Measurements from ENCODE around the gene PPP6R2. TPM values are rescaled to one million over a fixed set of nuclear protein-coding genes. Genes with fewer than 3 reads are reported as not detected.

PPP6R2 gene
- polyA plus RNA-seq, 1 donor from 2014 or later, result 85.4 TPM

GRCh38 chr22:50486561-50487289, 143.6 kb downstream of the PPP6R2 start, which contains the start of gene MIOX:
Gene MIOX (plus strand): TSS chr22:50486859. CDS start chr22:50486898, 39 bp downstream.
- no peaks in the 10 kb centered on the region for H3K9me2 ChIP-seq (ENCODE audit: insufficient read depth, low read length)
- no peak within 1 kb of the TSS for H3K27ac ChIP-seq (ENCODE audit: low read length)
- H3K9me3 ChIP-seq (ENCODE audit: low read length), result no peaks in the 10 kb centered on the region
- H3K4me2 ChIP-seq (ENCODE audit: low read length), result no peak within 1 kb of the TSS
- H3K79me2 ChIP-seq (replicated peaks; ENCODE audit: insufficient read depth, low read length), result no peaks in the 10 kb centered on the region
- H3K36me3 ChIP-seq (ENCODE audit: insufficient read depth, low read length), result no peaks in the 10 kb centered on the region
- no peaks in the 10 kb centered on the region for H4K20me1 ChIP-seq (ENCODE audit: insufficient read depth)
- no peak within 1 kb of the TSS for H3K4me3 ChIP-seq (ENCODE audit: low read length)
- no peak within 1 kb of the TSS for H2AFZ ChIP-seq (ENCODE audit: low read depth, low read length)
- TF ChIP-seq POLR2AphosphoS5 (IDR thresholded peaks at IDR 0.05) (no peak), EZH2 (IDR thresholded peaks at IDR 0.05; ENCODE audit: borderline replicate concordance, insufficient read depth, low read length, poor library complexity, severe bottlenecking) (no peak), RAD21 (conservative IDR thresholded peaks at IDR 0.05) (no peak), EP300 (conservative IDR thresholded peaks at IDR 0.05; ENCODE audit: poor library complexity, severe bottlenecking) (no peak), TAF1 (IDR thresholded peaks at IDR 0.05; ENCODE audit: low read depth) (no peak), SMC3 (conservative IDR thresholded peaks at IDR 0.05; ENCODE audit: poor library complexity) (no peak), MXI1 (conservative IDR thresholded peaks at IDR 0.05; ENCODE audit: poor library complexity, severe bottlenecking) (no peak)
- TF ChIP-seq, protein P1, sequence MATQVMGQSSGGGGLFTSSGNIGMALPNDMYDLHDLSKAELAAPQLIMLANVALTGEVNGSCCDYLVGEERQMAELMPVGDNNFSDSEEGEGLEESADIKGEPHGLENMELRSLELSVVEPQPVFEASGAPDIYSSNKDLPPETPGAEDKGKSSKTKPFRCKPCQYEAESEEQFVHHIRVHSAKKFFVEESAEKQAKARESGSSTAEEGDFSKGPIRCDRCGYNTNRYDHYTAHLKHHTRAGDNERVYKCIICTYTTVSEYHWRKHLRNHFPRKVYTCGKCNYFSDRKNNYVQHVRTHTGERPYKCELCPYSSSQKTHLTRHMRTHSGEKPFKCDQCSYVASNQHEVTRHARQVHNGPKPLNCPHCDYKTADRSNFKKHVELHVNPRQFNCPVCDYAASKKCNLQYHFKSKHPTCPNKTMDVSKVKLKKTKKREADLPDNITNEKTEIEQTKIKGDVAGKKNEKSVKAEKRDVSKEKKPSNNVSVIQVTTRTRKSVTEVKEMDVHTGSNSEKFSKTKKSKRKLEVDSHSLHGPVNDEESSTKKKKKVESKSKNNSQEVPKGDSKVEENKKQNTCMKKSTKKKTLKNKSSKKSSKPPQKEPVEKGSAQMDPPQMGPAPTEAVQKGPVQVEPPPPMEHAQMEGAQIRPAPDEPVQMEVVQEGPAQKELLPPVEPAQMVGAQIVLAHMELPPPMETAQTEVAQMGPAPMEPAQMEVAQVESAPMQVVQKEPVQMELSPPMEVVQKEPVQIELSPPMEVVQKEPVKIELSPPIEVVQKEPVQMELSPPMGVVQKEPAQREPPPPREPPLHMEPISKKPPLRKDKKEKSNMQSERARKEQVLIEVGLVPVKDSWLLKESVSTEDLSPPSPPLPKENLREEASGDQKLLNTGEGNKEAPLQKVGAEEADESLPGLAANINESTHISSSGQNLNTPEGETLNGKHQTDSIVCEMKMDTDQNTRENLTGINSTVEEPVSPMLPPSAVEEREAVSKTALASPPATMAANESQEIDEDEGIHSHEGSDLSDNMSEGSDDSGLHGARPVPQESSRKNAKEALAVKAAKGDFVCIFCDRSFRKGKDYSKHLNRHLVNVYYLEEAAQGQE (IDR thresholded peaks at IDR 0.05; ENCODE audit: borderline replicate concordance), result no peak
- TF ChIP-seq, protein P2, sequence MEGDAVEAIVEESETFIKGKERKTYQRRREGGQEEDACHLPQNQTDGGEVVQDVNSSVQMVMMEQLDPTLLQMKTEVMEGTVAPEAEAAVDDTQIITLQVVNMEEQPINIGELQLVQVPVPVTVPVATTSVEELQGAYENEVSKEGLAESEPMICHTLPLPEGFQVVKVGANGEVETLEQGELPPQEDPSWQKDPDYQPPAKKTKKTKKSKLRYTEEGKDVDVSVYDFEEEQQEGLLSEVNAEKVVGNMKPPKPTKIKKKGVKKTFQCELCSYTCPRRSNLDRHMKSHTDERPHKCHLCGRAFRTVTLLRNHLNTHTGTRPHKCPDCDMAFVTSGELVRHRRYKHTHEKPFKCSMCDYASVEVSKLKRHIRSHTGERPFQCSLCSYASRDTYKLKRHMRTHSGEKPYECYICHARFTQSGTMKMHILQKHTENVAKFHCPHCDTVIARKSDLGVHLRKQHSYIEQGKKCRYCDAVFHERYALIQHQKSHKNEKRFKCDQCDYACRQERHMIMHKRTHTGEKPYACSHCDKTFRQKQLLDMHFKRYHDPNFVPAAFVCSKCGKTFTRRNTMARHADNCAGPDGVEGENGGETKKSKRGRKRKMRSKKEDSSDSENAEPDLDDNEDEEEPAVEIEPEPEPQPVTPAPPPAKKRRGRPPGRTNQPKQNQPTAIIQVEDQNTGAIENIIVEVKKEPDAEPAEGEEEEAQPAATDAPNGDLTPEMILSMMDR (IDR thresholded peaks at IDR 0.05; ENCODE audit: poor library complexity, severe bottlenecking), result no peak
- H3F3A ChIP-seq (ENCODE audit: insufficient read depth, low read length, poor library complexity, severe bottlenecking), result no peaks in the 10 kb centered on the region
- no peak within 1 kb of the TSS for H3K9ac ChIP-seq (ENCODE audit: low read length)
- peaks cover 13% of the 10 kb centered on the region for H3K27me3 ChIP-seq (ENCODE audit: insufficient read depth, low read depth, low read length)

DNA sequence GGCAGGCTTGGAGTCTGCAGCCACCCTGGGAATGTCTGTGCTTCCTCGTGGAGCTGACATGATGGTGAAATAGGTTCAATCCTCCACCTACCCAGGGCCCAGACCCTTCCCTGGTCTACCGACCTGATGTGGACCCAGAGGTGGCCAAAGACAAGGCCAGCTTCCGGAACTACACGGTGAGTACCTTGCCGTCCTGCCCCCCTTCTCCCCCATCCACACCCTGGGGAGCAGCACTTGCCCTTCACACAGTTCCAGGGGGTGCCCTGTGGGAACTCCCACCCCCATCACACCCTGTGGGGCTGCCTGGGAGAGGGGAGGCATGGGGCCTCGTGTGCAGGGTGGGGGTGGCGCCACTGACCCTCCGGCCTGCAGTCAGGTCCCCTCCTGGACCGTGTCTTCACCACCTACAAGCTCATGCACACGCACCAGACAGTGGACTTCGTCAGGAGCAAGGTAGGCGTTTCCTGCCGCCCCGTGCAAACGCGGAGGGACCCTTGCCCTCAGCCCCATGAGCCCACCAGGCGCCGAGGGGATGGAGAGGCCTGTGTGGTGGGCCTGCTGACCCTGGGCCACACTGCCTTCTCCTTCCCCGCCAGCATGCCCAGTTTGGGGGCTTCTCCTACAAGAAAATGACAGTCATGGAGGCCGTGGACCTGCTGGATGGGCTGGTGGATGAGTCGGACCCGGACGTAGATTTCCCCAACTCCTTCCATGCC, 144.3 kb downstream of the PPP6R2 start:
- Histone ChIP-seq H3K9me3 (ENCODE audit: low read length) (no peaks in the 10 kb centered on the region), H3K79me2 (replicated peaks; ENCODE audit: insufficient read depth, low read length) (no peaks in the 10 kb centered on the region), H2AFZ (ENCODE audit: low read depth, low read length) (no peak overlapping the region), H3K27ac (ENCODE audit: low read length) (no peak overlapping the region), H3K27me3 (ENCODE audit: insufficient read depth, low read depth, low read length) (peaks cover 5% of the 10 kb centered on the region), H4K20me1 (ENCODE audit: insufficient read depth) (no peaks in the 10 kb centered on the region), H3K9ac (ENCODE audit: low read length) (no peak overlapping the region), H3K36me3 (ENCODE audit: insufficient read depth, low read length) (no peaks in the 10 kb centered on the region), H3K9me2 (ENCODE audit: insufficient read depth, low read length) (no peaks in the 10 kb centered on the region), H3F3A (ENCODE audit: insufficient read depth, low read length, poor library complexity, severe bottlenecking) (no peaks in the 10 kb centered on the region), H3K4me2 (ENCODE audit: low read length) (no peak overlapping the region), H3K4me3 (ENCODE audit: low read length) (no peak overlapping the region)
- TF ChIP-seq SMC3 (conservative IDR thresholded peaks at IDR 0.05; ENCODE audit: poor library complexity) (no peak), MXI1 (conservative IDR thresholded peaks at IDR 0.05; ENCODE audit: poor library complexity, severe bottlenecking) (no peak), EP300 (conservative IDR thresholded peaks at IDR 0.05; ENCODE audit: poor library complexity, severe bottlenecking) (no peak), POLR2AphosphoS5 (IDR thresholded peaks at IDR 0.05) (no peak), TAF1 (IDR thresholded peaks at IDR 0.05; ENCODE audit: low read depth) (no peak), EZH2 (IDR thresholded peaks at IDR 0.05; ENCODE audit: borderline replicate concordance, insufficient read depth, low read length, poor library complexity, severe bottlenecking) (no peak), RAD21 (conservative IDR thresholded peaks at IDR 0.05) (no peak)
- TF ChIP-seq, protein P2 (IDR thresholded peaks at IDR 0.05; ENCODE audit: poor library complexity, severe bottlenecking), result no peak
- TF ChIP-seq, protein P1 (IDR thresholded peaks at IDR 0.05; ENCODE audit: borderline replicate concordance), result no peak

Data from neural cell (in vitro differentiated cells).